PFSK-1 (cell line): ENCODE data around the gene FOXJ3.

Experiments
- POLR2AphosphoS5 ChIP-seq: IDR thresholded peaks from 2 replicates; pipeline ENCODE4 v1.6.1; 2012; ENCODE audit warnings: low read depth, mild to moderate bottlenecking, control low read depth, low read length, moderate library complexity
- REST ChIP-seq, 2 experiments: IDR thresholded peaks; 2 replicates each; pipeline versions ENCODE4 v1.6.1 to v1.8.0; 2011 to 2012; ENCODE audit warnings: low read depth in 2 of 2, low read length in 2 of 2, control low read depth in 1 of 2, inconsistent platforms in 1 of 2, mild to moderate bottlenecking in 1 of 2, moderate library complexity in 1 of 2; ENCODE audit not compliant: insufficient read depth in 1 of 2
- SIN3A ChIP-seq: IDR thresholded peaks from 2 replicates; pipeline ENCODE4 v1.6.1; 2012; ENCODE audit warnings: mild to moderate bottlenecking, low read length, moderate library complexity, borderline replicate concordance; ENCODE audit not compliant: insufficient read depth
- TAF1 ChIP-seq: IDR thresholded peaks from 2 replicates; pipeline ENCODE4 v1.6.1; 2012; ENCODE audit warnings: low read length, control low read depth, borderline replicate concordance; ENCODE audit not compliant: insufficient read depth

- no peak for TF ChIP-seq SIN3A
- TF ChIP-seq TAF1, result no peak
- no peak for TF ChIP-seq REST (IDR thresholded peaks at IDR 0.05; ENCODE audit: insufficient read depth in 1 of 2, low read depth in 2 of 2, low read length in 2 of 2)
- TF ChIP-seq POLR2AphosphoS5, result no peak
Measured at GRCh38 chr1:42183210-42183956, 151.7 kb downstream of the FOXJ3 start.
